ENCODE results near the gene IDUA.

DNA sequence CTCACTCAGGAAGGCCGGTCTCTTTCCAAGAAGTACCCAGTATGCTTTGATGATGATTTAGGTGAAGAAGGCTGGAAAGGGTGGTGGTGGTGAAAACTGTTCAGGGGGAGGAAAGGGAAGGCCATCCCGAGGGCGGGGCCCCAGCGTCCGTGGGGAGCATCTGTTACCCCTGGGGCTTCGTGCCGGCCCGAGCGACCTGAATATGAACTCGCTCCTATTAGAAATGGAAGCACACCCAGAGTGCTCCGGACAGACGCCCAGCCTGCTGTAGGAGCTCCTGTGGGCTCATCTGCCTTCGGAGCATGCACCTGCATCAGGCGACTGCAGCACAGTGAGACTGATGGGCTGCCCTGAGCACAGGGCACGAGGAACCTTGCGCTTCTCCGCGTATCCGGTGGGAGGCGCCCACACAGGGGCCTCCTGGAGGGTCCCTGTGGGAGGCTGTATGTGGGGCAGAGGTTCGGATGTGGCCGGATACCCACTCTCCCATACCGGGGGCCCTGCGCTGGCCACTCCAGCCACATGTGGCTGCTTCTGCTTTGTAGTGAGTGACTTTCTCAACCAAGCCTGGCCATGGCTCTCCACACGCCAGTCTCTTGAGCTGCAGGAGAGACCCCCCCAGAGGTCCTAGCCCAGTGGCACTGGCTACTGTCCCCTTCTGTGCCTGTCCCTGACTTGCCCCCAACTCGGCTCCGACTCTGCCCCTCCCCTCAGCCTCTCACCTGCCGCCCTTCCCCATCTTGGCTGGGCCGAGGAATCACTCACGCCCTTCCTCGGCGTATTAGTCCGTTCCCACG, 61.3 kb downstream of the IDUA start:
- TF ChIP-seq, protein P1, sequence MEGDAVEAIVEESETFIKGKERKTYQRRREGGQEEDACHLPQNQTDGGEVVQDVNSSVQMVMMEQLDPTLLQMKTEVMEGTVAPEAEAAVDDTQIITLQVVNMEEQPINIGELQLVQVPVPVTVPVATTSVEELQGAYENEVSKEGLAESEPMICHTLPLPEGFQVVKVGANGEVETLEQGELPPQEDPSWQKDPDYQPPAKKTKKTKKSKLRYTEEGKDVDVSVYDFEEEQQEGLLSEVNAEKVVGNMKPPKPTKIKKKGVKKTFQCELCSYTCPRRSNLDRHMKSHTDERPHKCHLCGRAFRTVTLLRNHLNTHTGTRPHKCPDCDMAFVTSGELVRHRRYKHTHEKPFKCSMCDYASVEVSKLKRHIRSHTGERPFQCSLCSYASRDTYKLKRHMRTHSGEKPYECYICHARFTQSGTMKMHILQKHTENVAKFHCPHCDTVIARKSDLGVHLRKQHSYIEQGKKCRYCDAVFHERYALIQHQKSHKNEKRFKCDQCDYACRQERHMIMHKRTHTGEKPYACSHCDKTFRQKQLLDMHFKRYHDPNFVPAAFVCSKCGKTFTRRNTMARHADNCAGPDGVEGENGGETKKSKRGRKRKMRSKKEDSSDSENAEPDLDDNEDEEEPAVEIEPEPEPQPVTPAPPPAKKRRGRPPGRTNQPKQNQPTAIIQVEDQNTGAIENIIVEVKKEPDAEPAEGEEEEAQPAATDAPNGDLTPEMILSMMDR (IDR thresholded peaks at IDR 0.05) = no peak
- TF ChIP-seq POLR2A (IDR thresholded peaks at IDR 0.05) = no peak
